GM12801 (cell line): ENCODE measurements around the gene TRIAP1.

Experiments
- CTCF ChIP-seq: IDR thresholded peaks from one replicate; pipeline ENCODE4 v1.5.1; 2011; ENCODE audit warnings: control low read depth; ENCODE audit not compliant: insufficient read length; ENCODE audit errors: extremely low read depth

Gene TRIAP1

GRCh38 chr12:120473807-120474615 is 27.8 kb upstream of the TRIAP1 start:
- TF ChIP-seq CTCF = no peak

GRCh38 chr12:120472521-120472920 is 26.3 kb upstream of the TRIAP1 start:
- no peak for TF ChIP-seq CTCF

- no peak for TF ChIP-seq CTCF
Observed at GRCh38 chr12:120470150-120470784, 24.1 kb upstream of the TRIAP1 start.

- TF ChIP-seq CTCF = no peak
Observed at GRCh38 chr12:120469450-120470149, 23.4 kb upstream of the TRIAP1 start, which contains the start of gene SRSF9. SRSF9 (minus strand) TSS chr12:120469748; CDS start chr12:120469609, 139 bp downstream.

- TF ChIP-seq CTCF = no peak
Observed at GRCh38 chr12:120468821-120469449, 22.8 kb upstream of the TRIAP1 start.

GRCh38 chr12:120468325-120468820 is 22.2 kb upstream of the TRIAP1 start:
- no peak for TF ChIP-seq CTCF

GRCh38 chr12:120467439-120467838 is 21.3 kb upstream of the TRIAP1 start:
- TF ChIP-seq CTCF = no peak
